Measurements from ENCODE around the gene APOL6. TPM values are rescaled to one million over a fixed set of nuclear protein-coding genes. Genes with fewer than 3 reads are reported as not detected.
"Not testable (repeated sequence)": the region's sequence is repeated elsewhere in the genome, so short reads cannot be mapped to it uniquely, and the experiment has no call there.

Gene APOL6
- total RNA-seq, 1 donor from 2014 or later, result 20.9 TPM

- Histone ChIP-seq H3K27me3 (ENCODE audit: control insufficient read depth, insufficient read depth, low read length) (peaks cover 12% of the 10 kb centered on the region), H3K4me3 (ENCODE audit: low read depth, low read length) (no peak overlapping the region), H3K36me3 (ENCODE audit: control insufficient read depth, insufficient read depth, low read length) (no peaks in the 10 kb centered on the region)
- DNase-seq (ENCODE audit: low read depth), result no peak
- TF ChIP-seq, protein P1, sequence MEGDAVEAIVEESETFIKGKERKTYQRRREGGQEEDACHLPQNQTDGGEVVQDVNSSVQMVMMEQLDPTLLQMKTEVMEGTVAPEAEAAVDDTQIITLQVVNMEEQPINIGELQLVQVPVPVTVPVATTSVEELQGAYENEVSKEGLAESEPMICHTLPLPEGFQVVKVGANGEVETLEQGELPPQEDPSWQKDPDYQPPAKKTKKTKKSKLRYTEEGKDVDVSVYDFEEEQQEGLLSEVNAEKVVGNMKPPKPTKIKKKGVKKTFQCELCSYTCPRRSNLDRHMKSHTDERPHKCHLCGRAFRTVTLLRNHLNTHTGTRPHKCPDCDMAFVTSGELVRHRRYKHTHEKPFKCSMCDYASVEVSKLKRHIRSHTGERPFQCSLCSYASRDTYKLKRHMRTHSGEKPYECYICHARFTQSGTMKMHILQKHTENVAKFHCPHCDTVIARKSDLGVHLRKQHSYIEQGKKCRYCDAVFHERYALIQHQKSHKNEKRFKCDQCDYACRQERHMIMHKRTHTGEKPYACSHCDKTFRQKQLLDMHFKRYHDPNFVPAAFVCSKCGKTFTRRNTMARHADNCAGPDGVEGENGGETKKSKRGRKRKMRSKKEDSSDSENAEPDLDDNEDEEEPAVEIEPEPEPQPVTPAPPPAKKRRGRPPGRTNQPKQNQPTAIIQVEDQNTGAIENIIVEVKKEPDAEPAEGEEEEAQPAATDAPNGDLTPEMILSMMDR (IDR thresholded peaks at IDR 0.05; ENCODE audit: insufficient read depth, low read length, poor library complexity, severe bottlenecking), result no peak
Measured at GRCh38 chr22:35618427-35619223, 29.6 kb upstream of the APOL6 start.

GRCh38 chr22:35619336-35620094 is 28.7 kb upstream of the APOL6 start:
- Histone ChIP-seq H3K36me3 (ENCODE audit: control insufficient read depth, insufficient read depth, low read length) (no peaks in the 10 kb centered on the region), H3K27me3 (ENCODE audit: control insufficient read depth, insufficient read depth, low read length) (peaks cover 12% of the 10 kb centered on the region), H3K4me3 (ENCODE audit: low read depth, low read length) (no peak overlapping the region)
- TF ChIP-seq, protein P1 (IDR thresholded peaks at IDR 0.05; ENCODE audit: insufficient read depth, low read length, poor library complexity, severe bottlenecking), result no peak
- DNase-seq (ENCODE audit: low read depth), result no peak

DNA sequence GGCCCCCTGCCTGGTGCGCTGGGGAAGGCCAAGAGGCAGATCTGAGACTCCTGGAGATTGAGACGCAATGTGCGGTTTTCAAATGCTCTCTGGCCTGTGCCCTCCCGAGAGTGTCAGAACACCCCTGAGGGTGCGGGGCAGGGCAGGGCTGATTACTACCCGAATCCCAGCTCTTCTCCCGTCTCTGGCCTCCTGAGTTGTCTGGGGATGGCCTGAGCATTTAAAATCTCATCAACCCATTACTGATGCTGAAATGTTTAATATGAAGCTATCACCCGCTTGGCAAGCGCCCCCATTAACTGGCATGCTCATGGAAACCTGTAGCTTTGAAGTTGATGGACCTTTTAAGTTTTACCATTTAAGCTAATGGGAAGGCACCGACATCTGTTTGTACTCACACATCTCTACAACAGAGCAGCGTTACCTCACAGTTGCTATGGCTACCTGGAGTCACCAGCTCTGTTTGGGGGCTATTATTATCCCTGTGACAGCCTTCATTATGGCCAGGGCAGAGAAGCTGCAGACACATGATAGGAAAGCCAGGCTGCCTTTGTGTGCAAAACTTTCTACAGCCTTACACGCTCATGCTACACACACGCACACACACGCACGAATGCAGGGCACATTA is 27.5 kb upstream of the APOL6 start:
- Histone ChIP-seq H3K36me3 (ENCODE audit: control insufficient read depth, insufficient read depth, low read length) (no peaks in the 10 kb centered on the region), H3K27me3 (ENCODE audit: control insufficient read depth, insufficient read depth, low read length) (peaks cover 12% of the 10 kb centered on the region), H3K4me3 (ENCODE audit: low read depth, low read length) (no peak overlapping the region)
- TF ChIP-seq, protein P1 (IDR thresholded peaks at IDR 0.05; ENCODE audit: insufficient read depth, low read length, poor library complexity, severe bottlenecking), result no peak
- no peak for DNase-seq (ENCODE audit: low read depth)

GRCh38 chr22:35621451-35621850 is 26.8 kb upstream of the APOL6 start:
- TF ChIP-seq, protein P1 (IDR thresholded peaks at IDR 0.05; ENCODE audit: insufficient read depth, low read length, poor library complexity, severe bottlenecking), result no peak
- peaks cover 12% of the 10 kb centered on the region for H3K27me3 ChIP-seq (ENCODE audit: control insufficient read depth, insufficient read depth, low read length)
- H3K36me3 ChIP-seq (ENCODE audit: control insufficient read depth, insufficient read depth, low read length), result no peaks in the 10 kb centered on the region
- H3K4me3 ChIP-seq (ENCODE audit: low read depth, low read length), result no peak overlapping the region
- DNase-seq (ENCODE audit: low read depth), result no peak

- DNase-seq (ENCODE audit: low read depth), result no peak
- H3K27me3 ChIP-seq (ENCODE audit: control insufficient read depth, insufficient read depth, low read length), result peaks cover 6% of the 10 kb centered on the region
- TF ChIP-seq, protein P1 (IDR thresholded peaks at IDR 0.05; ENCODE audit: insufficient read depth, low read length, poor library complexity, severe bottlenecking), result no peak
- no peaks in the 10 kb centered on the region for H3K36me3 ChIP-seq (ENCODE audit: control insufficient read depth, insufficient read depth, low read length)
- H3K4me3 ChIP-seq (ENCODE audit: low read depth, low read length), result no peak overlapping the region
Measured at GRCh38 chr22:35622191-35622913, 25.9 kb upstream of the APOL6 start.

GRCh38 chr22:35623885-35624284 is 24.4 kb upstream of the APOL6 start:
- H3K27me3 ChIP-seq (ENCODE audit: control insufficient read depth, insufficient read depth, low read length); H3K36me3 ChIP-seq (ENCODE audit: control insufficient read depth, insufficient read depth, low read length); DNase-seq (ENCODE audit: low read depth); H3K4me3 ChIP-seq (ENCODE audit: low read depth, low read length): not testable (repeated sequence)
